ENCODE results near the gene PPP1R14D.

GRCh38 chr15:40787991-40788390, 40.5 kb downstream of the PPP1R14D start:
- TF ChIP-seq CTCF (IDR thresholded peaks at IDR 0.05) (no peak), POLR2AphosphoS5 (IDR thresholded peaks at IDR 0.05; ENCODE audit: low read depth, low read length) (no peak), REST (IDR thresholded peaks at IDR 0.05; ENCODE audit: insufficient read depth in 1 of 2, low read depth in 2 of 2, low read length in 1 of 2) (no peak)
